NCI-H2171 treated with DMSO at 0.1 percent for 48 hours (cell line): ENCODE data around the gene HIRA.
"Not testable (repeated sequence)": the region's sequence is repeated elsewhere in the genome, so short reads cannot be mapped to it uniquely, and the experiment has no call there.

Source experiments
- DNase-seq: peaks from one replicate; lab custom pipeline; 2025; lab: John Stamatoyannopoulos, UW

Gene HIRA

GRCh38 chr22:19325296-19325948 lies 106.1 kb downstream of the HIRA start:
- DNase-seq = no peak

DNA sequence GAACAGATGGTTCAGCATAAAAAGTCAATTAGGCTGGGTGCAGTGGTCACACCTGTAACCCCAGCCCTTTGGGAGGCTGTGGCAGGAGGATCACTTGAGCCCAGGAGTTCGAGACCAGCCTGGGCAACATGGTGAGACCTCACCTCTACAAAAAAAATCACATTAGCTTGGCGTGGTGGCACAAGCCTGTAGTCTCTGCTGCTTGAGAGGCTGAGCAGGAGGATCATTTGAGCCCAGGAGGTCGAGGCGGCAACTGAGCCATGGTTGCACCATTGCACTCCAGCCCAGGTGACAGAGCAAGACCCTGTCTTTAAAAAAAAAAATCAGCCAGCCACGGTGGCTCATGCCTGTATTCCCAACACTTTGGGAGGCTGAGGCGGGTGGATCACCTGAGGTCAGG lies 108.1 kb downstream of the HIRA start:
- DNase-seq = not testable (repeated sequence)

- DNase-seq = no peak
Observed at GRCh38 chr22:19321757-19322156, 109.8 kb downstream of the HIRA start.

DNA sequence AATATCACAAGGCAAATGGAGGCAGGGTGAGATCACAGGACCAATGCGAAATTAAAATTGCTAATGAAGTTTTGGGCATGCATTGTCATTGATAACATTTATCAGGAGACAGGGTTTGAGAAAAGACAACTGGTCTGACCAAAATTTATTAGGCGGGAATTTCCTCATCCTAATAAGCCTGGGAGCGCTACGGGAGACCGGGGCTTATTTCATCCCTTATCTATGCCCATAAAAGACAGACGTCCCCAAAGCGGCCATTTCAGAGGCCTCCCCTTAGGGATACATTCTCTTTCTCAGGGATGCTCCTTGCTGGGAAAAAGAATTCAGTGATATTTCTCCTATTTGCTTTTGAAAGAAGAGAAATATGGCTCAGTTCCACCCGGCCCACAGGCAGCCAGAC lies 111.4 kb downstream of the HIRA start:
- DNase-seq = not testable (repeated sequence)

DNA sequence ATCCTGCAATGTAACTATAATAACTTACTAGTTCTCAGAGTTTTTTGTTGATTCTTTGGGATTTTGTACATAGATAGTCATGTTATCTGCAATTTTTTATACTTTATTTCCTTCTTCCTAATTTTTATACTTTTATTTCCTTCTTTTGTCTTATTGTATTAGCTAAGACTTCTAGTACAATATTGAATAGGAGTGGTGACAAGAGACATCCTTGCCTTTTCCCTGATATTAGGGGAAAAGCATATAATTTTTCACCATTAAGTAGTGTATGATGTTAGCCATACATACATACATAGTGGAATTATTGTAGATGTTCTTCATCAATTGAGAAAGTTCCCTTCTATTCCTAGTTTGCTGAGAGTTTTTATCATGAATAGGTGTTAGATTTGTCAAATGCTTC lies 112.3 kb downstream of the HIRA start:
- DNase-seq = no peak

GRCh38 chr22:19317865-19318264 lies 113.7 kb downstream of the HIRA start:
- DNase-seq = no peak

DNA sequence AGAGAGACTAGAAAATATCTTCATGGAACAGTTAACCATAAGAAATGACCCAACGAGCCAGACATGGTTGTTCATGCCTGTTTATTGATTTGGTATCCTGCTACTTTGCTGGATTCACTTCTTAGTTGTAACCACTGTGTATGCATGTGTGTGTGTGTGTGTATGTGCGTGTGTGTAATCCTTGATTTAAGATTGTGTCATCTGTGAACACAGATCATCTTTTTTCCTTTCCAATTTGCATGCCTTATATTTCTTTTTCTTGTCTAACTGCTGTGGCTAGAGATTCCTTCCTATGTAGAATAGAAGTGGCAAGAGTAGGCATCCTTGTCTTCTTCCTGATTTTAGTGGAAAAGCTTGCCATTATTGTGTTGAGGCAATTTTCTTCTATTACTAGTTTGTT lies 123.7 kb downstream of the HIRA start:
- DNase-seq = no peak

- not testable (repeated sequence) for DNase-seq
Observed at GRCh38 chr22:19306535-19306934, 125.0 kb downstream of the HIRA start.

DNA sequence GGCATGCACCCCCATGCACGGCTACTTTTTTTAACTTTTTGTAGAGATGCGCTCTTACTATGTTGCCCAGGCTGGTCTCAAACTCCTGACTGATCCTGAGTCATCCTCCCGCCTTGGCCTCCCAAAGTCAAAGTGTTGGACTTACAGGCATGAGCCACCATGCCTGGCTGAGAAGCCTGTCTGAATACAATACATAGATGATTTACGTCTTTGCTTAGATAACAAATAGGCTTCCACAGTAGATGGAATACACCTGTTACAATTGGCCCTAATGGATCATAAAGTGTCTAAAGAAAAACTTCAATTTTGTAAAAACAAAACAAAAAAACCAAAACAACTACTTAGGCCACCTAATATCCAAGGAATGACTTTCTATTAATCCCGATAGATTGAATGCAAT lies 127.0 kb downstream of the HIRA start:
- no peak for DNase-seq

GRCh38 chr22:19303785-19304184 lies 127.7 kb downstream of the HIRA start:
- DNase-seq = no peak

DNA sequence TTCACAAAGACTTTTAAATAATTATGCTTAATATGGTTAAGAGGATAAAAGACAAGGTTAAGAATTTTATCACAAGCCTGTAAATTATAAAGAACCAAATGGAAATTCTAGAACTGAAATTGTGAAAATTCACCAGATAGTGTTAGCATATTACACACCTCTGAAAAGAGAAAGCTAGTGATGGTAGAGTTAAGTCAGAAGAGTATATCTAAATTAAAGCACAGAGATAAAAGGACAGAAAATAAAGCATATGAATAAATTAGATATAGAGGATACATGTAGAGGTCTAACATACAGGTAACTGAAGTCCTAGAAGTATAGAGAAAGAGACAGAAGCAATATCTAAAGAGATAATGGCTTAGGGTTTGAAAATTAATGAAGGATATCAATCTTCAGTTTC lies 135.8 kb downstream of the HIRA start:
- no peak for DNase-seq

DNA sequence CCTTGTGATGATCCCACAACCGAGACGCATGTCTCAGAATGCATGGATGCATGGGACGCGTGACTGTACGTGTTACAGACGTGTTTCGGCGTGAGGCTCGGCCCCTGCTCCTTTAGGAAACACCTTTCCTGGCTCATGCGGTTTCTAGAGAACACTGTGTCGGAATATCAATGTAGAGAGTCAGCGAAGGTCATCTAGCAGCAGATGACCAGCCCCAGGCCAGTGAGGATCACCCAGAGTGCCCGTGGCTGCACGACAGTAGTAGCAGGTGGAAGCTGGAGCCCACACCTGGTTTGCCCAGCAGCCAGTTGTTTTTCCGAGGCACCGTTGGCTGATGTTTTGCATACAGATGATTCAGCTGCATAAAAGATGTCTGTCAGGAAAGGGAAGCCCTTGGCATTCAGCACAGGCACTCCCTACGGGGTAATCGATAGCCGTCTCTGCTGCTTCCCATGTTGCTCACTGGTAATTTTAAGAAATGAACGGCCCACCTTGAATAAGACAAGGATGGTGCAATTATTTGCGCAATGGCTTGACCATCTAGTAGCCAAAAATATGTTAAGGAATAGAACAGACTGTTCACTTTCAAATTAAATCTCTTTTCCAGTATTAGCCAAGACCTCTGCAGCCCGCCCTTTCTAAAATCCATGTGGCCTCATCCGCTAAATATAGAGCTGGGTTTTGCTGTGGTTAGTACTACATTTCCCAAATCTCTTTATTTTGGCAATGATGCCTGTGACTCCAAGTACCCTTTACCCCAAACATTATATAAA lies 138.9 kb downstream of the HIRA start:
- peak; percentile 14 for DNase-seq

DNA sequence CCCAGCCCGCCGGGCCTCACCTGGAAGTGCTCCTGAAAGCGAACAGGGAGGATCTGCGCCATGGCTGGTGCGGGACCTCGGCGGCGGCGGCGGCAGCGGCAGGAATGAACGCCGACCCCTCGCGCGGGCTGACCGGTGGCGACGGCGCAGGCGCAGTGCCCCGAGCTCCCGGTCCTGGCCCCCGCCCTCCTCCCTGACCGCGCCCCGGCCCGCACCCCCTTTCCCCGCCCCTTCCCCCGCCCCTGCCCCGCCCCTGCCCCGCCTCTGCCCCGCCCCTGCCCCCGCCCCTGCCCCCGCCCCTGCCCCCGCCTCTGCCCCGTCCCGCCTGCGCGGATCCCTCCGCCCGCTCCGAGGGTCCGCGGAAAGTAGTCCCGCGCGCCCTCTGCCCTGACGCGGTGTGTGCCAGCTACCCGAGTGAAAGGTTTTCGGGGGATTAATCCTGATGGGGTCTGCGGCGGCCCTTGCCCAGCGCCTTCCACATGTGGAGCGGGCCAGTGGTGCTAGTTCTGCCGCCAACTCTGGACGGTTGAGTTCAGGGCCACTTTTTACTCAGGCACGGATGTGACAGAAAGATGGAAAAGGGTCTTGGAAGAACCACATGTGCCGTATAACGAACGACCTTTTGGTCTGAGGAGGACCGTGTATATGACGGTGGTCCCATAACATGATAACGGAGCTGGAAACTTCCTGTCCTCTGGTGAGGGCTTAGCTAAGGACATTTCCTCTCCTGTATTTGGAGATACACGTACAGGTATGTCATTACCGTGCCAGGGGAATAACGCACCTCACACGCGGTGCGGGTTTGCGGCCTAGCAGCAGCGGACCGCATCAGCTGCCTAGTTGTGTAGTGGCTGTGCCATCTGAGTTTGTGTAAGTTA lies 139.7 kb downstream of the HIRA start, which contains the start of gene CLTCL1:
Gene CLTCL1, minus strand, starts transcription at position 140 of the 878 bp plus-strand sequence. Its CDS starts 78 bp downstream, at position 62.
- peak; percentile 72 for DNase-seq

DNA sequence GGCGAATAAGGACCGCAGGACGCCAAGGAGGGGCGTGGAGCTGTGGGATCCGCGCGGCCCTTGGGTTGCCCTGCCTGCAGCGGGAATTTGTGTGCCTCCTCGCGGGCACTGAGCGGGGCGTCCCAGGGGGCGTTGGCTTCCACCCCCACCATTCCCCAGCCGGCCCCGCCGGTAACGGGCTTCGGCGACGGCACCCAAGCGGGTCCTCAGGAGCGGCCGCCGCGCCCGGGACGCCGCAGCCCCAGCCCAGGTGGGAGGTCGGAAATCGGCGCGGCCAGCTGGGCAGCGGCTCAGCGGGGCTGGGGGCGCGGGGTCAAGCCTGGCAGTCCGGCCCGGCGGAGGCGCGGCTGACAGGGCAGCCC lies 140.3 kb downstream of the HIRA start:
- DNase-seq = no peak

GRCh38 chr22:19290400-19291217 lies 140.9 kb downstream of the HIRA start:
- DNase-seq = no peak

DNA sequence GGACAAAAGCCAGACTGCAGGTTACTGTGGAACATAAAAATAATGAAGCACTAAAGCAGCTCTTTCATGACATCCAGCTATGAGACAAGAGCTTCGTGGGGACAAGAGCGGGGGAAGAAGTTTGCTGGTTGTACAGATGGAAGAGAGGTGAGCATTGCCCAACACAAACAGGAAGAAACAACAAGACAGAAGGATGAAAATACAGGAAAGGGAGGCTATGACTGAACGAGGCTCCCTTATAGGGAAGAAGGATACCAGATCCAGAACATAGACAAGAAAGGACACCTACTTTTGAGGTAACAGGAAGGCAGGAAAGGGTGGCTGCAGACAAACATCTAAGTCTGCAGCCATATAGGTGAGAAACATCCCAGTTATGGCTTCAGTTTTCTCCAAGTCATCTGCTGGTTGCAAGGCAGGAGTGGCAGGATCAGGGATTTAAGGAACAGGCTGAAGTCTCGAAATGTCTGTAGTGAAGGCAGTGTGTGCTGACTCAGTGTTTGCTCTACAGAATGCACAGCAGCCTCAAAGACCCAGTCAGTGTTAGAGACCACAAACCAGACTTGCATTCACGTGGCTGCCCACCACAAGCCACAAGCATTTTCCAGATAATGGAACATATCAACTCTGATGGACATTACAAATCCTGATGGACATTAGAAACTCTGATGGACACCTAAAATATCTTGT lies 141.9 kb downstream of the HIRA start:
- DNase-seq = no peak

GRCh38 chr22:19287889-19288288 lies 143.6 kb downstream of the HIRA start:
- peak; percentile 52 for DNase-seq

DNA sequence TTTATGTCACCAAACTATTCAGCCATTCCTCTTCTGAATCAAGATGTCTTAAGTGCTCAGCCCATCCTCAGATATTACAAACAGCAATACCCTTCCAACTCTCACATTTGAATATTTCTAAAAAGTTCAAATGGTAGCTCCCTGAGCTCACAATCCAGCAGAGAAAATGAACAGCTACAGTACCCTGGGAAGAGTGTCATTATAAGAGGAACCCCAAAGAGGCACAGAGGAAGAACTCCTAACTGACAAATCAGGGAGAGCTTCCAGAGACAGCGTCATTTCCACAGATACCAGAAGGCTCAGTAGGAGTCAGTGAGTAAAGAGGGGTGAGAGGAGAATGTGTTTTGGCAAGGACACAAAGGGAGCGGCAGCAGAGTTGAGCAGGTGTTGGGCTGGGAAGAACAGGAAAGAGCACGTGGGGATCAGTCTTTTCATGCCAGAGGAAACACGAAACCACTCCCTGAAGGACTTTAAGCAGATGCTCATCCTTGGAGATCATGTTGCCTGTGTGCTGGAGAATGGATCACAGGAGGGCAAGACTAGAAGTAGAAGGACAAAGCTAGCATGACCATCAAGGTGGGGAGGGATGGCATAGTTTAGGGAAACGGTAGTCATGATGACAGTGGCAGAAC lies 144.3 kb downstream of the HIRA start:
- peak; percentile 100 for DNase-seq

- peak; percentile 57 for DNase-seq
Observed at GRCh38 chr22:19285831-19286230, 145.7 kb downstream of the HIRA start.
